Putamen (tissue), 1 donor: ENCODE results near the gene COX7C.

Experiments used
- DNase-seq: peaks from one replicate; pipeline ENCODE4 v3.0.0-alpha.2; 2016; ENCODE audit warnings: low spot score

COX7C gene

DNA sequence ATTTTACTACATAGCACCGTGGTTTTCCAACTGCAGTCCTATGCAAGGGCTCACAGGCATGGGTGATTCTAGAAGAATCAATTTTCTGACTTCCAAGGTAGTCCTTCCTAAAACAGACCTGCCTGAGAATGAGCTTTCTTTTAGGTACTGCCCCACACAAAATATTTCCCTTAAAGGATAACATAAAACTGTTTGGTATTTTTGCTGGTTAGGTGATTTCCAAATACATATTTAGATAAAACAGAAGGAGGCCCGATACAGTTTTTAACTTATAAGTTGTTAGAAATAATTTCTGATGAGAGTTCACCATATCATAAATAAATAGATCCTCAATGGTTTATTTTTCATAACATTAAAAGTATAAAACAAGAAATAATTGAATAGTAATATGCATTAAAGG, 46.4 kb downstream of the COX7C start:
- no peak for DNase-seq

DNA sequence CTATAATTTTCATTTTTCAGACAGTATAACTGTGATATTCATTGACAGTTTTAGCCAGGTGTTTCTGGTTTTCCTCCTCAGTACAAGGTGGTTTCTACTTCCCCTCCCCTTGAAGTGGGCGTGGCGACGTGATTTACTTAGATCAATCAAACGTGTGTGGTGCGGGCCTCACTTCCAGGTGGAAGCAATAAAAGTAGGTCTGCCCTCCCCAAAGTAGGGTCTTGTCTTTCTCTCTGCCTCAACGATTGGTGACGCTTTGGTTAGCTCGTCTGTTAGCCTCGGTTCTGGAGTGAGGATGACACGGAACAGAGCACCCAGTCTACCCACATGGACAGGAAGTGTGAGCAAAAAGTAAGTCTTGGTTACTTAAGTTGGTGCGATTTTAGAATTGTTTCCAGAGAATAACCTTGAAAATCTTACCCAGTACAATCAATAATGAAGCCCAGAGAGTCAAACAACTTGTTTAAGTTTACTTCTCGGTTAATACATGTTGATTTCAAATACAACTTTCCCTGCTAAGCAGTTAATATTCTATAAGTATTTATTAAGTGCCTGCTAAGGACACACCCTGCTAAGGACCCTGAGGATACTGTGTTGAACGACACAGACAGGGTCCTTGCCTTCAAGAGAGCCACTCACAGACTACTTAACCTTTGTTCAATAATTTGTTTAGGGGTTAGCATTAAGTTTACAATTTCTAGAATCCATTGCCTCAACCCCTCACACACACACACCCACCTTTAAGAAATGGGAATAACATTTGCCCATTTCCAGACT, 48.4 kb downstream of the COX7C start:
- DNase-seq = no peak

DNA sequence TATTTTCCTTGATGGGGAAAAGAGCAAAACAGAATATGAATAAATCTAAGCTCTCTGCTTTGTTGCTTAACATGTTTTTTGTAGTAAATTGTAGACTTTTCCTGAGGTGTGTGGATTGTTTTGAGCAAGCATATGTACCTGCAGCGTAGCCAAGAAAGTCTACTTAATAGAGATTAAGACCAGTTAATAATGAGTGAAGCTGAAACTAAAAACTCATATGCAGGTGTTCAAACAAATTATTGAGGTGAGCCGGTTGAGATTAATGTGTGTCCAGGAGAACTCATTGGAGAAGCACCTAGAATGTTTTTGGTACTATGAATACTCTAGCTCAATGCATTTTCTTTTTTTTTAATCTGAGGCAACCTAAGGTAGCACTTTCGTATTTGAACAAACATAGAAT, 49.2 kb downstream of the COX7C start:
- DNase-seq = no peak
